HG03097 (cell line): Measurements from ENCODE around the gene CACNA1D.
A peak's percentile ranks its signal among the peaks of the same experiment; 100 is the strongest.
"Not testable (repeated sequence)": the region's sequence is repeated elsewhere in the genome, so short reads cannot be mapped to it uniquely, and the experiment has no call there.

Experiments used
- ATAC-seq: cut with Tn5 transposase; IDR thresholded peaks from one replicate; pipeline ENCODE4 v1.9.1; 2021; ENCODE audit not compliant: unreplicated experiment, low FRiP score

The CACNA1D gene

DNA sequence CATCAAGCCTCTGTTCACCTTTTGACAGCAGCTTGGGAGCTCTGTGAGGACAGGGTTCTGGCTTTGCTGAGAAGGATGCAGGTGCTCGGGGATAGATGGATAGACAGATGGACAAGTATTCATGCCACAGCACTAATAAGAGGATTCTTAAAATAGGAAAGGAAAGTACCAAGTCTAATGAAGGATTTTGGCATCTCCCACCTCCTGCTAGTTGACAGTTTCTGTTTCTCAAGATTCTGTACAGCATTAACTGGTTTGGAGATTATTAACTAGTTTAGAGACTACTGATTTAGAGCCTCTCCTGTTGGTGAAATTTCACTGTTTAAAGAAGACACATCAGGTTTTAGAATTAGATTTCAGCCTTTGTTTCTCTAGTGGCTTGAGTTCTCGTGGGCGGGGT is 152.3 kb downstream of the CACNA1D start:
- peak; percentile 74 for ATAC-seq

DNA sequence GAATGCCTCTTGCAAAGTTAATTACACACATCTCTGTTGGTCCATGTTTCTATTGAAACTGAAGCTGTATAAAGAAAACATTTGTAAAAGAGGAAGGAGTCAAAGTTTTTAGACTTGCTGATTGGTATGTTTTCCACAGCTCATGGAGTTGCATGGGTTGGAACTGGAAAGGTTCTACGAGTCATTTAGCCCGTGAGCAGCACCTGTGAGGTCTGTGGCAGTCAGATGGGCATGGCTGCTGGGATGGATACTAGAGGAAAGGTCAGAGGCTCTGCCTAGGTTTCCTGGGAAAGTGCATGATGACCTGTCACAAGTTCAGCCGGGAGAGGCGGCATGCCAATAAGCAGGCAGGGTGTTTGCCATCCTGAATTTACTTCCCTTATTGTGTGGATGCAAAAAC is 155.4 kb downstream of the CACNA1D start:
- no peak for ATAC-seq

DNA sequence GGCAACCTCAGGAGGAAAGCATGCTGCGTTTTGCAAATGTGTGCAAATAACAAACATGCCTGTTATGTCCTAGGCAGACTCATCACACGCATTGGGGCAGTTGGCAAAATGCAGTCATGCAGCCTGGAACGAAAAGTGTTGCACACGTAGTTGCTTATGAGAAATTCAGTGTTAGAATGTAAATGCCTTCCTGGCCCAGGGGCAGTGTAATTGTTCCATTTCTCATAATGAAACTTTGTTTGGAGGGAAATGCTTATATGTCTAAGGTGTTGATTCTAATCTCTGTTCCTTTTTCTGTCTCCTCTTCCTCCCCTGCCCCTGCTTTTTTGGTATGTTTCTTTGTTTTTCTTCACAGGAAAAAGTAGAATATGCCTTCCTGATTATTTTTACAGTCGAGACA is 156.0 kb downstream of the CACNA1D start:
- ATAC-seq, result peak; percentile 44

DNA sequence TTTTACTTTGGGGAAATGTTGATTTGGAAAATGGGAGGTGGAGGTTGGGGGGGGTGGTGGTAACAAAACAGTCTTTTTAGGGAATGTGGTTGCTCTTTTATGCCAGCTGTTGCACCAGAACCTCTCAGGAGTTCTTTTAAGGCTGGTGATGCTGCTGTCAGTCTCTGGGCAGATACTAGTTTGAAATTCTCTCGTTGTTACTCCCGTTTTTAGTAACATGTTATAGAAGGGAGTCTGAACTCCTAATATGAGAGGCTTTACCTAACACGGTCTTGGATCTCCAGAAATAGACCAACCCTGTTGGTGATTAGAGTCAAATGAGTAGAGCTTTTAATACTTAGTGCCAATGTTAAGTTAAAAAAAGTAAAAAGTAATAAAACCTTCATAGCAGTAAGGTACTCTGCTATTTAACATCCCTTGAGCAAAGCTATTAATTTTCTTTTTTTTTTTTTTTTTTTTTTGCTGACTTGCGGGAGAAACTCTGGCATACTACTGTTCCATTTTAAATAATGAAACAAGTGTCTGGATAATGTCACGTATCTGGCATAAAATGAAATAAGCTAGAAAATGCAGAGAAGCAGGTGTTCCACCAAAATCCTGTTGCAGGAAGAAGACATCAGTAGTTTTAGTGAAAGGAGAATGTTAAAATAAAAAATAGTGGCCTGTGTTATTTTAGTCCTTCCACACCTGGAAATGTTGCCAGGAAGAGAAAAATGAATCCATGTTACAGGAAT is 156.7 kb downstream of the CACNA1D start:
- ATAC-seq, result no peak

DNA sequence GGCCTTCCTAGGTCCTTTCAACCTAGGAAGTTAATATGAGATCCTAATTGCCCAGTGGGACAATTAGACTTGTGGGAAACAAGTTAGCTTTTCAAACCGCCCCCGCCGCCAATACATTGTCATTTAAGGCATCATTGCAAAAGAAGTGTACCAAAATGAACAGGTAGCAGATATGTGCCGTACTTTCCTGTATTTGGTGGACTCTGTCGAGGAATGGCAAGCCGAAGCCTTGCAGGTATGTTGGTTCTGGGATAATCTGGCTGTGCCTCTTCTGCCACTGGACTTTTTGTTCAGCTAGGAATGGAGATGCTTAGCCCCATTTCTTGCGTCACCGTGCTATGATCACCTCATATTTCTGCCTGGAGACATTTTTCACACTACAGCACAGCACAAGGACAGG is 157.5 kb downstream of the CACNA1D start:
- ATAC-seq, result no peak

DNA sequence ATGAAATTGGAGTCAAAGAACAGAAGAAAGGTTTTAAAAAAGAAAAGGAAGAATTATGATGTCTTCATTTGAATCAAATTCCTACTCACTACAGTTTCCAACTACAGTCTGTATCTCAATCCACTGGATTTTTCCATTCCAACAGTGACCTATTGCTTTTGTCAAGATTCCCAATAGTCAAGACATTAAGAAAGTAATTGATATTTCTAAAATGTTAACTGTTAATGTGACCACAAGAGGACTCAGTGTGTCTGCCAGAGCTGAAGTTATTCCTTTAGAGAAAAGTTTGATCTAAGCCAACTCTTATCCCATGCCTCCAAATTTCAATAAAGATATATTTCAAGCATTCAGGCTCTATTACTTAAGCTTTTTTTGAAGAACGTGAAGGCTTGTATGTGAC is 163.2 kb downstream of the CACNA1D start:
- ATAC-seq, result no peak

DNA sequence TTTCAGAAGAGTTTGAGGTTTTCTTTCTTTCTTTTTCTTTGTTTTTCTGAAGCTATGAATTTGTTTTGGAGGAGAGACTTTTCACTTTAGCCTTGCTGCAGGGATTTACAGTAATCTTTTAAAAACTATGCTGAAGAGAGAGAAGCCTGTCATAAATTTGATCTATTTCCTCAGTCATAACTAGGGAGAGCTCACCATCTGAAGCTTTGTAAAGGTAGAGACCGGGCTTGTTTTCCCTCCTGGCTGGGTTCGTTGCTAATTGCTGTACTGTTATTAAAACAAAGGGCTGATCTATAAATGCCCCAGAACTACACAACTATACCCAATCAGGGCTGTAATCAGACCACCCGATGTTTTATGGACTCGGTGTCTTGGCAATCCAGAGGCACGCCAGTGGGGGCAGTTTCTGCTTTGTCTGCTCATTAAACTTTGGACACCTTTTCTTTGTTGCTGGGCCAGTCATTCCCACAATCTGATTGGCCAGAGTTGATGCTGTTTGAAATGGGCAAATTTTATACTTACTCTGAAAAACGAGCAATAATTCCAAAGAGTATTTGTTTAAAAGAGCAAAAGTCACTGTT is 164.3 kb downstream of the CACNA1D start:
- no peak for ATAC-seq

DNA sequence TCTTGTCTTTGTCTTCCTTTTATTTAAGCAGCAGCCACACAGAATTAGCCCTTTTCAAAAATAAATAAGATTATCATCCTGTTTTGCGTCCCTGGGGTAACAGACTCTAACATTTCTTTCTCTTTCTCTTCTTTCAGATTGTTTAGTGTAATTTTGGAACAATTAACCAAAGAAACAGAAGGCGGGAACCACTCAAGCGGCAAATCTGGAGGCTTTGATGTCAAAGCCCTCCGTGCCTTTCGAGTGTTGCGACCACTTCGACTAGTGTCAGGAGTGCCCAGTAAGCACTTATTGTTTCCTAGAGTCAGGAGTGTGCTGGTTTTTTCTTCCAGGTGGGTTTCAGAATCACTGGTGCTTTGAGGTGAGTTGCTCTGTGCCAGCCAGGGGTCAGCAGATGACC is 165.6 kb downstream of the CACNA1D start:
- ATAC-seq, result no peak

DNA sequence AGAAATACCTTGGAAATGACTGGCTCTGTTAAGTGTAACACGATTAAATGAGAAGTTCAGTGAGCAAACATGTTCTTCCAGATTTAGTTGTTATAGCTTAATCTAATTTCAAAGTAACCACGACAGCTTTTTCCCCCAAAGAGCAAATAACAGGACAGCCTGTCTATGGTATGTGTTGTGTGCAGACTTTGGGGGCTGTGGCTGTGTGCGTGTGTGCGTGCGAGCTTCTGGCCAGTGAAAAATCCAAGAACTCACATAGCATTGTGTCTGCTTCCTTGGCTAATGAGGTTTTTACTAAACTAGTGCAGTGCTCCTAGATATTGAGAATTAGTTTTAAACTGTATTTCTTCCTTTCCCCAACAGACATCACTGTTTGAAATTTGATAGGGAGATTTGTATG is 167.1 kb downstream of the CACNA1D start:
- no peak for ATAC-seq

DNA sequence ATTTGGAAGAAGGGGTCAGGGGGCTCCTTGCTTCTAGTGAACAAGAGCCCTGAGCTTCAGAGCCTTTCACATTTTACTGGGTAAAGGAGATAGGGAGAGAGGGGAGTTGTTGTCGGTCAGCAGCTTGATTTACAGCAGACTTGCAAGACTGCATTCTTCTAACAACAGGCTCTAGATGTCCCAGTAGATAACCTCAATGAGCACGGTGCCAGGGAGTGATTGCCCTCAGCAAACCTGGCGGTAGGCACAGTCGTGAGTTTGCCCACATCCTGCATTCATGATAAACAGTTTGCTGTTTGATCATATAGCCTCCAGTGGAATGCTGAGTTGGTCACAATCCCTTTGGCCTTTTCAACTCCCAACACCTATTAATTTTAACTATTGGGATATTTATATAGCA is 170.4 kb downstream of the CACNA1D start:
- ATAC-seq, result not testable (repeated sequence)

DNA sequence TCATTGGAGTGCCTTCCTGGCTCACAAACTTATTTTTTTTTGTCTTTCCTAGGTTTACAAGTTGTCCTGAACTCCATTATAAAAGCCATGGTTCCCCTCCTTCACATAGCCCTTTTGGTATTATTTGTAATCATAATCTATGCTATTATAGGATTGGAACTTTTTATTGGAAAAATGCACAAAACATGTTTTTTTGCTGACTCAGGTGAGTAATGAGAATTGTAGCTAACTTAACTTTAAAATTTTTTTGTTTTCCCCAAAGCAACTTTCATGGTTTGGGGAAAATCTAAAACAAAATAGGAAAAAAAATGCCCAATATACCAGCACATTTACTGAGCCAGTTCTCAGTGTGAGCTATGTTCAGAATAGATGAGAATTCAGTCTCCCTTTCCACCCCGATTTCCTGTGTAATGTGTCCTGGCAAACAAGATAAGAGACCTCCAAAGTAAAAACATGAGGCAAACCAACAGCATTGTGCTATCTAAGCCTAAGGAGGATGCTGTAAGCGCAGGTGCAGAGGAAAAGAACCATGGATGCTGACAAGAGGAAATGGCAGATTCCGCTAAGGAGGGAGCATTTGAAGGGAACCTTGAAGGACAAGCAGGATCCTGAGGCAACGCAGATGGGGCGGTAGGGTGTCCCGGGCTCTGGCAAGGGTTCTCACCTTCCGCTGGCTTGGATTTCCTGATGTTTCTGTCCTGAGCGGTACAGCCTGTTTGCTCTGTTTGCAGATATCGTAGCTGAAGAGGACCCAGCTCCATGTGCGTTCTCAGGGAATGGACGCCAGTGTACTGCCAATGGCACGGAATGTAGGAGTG is 171.4 kb downstream of the CACNA1D start:
- no peak for ATAC-seq

DNA sequence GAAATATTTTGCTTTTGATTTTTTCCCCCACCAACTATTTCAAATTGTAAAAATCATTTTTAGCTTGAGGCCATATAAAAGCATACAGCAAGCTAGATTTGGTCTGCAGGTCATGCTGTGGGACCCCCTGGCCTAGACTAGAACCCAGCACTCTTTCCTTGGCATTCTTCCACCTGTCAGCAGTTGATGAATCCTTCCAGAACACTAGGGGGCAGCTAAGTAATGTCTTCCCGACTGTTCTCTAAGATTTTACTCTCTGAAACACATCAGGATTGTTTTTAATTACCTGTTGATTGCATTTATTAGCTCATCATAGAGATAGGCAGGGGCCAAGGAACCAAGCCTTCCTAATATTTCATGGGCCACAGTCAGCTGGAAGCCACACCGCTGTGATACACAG is 174.5 kb downstream of the CACNA1D start:
- ATAC-seq, result no peak

DNA sequence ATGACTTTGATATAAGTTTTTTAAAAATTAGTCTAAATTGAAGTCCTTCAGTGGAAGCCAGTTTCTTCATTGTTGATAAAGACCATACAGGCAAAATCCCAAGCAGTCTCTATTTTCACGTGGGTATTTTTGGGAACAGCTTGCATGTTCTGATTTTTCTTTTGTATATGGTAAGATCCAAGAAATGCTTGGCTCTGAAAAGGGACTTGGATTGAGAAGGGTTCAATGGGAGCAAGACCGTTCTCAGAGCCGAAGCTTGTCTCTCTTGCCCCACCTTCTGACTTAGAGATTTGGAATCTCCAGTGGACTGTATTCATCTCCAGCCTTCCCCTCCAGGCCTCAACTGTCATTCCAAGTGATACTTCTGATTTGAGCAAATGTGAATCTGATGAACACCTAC is 176.3 kb downstream of the CACNA1D start:
- no peak for ATAC-seq

DNA sequence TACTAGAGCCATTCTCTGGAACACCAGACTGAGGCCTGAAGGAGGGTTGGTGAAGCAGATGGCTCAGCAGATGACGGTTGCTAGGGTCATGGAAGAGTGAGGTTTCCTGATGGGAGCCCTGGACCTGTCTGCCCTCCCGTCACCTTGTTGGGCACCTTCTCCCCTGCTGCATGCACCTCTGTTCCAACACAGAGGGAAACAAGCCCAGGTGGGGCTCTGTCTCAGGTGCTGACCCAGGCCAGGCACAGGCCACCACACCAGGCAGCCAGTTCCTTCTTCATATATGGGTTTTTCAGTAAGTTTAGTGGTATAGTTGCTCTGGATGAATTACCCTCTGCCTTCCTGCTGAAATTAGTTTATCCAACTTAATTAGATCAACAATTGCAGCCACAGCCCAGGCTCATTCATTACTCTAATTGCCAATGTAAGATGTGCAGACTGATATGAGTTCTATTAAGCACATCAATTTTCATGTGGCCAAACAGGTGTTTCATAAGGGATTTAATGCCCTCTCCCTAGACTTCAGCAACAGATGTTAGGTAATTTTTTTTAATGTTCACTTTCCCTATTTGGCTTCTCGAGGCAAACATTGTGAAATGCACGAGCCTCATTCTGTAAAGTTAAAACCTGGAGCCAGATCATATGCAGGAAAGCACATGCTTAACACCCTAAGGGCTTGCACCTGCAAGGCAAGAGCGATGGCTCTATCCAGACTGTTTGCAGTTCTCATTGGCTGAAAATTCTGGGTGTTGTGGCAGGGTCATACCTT is 177.0 kb downstream of the CACNA1D start:
- no peak for ATAC-seq

DNA sequence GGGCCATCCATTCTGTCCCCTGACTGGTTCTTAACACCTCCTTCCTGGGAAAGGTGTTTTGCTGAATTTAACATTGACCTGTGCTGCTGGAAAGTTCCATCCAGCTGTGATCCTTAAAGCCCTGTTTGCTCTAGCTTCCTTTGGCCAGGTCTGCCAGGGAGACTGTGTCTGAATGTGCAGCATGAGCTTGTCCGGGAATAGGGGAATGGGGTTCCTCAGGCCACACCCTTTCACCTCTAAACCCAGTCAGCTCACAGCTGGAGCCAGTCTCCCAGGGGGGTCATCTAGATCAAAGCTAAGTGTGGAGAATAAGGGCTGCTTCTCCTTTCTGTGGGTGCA is 177.5 kb downstream of the CACNA1D start:
- no peak for ATAC-seq

DNA sequence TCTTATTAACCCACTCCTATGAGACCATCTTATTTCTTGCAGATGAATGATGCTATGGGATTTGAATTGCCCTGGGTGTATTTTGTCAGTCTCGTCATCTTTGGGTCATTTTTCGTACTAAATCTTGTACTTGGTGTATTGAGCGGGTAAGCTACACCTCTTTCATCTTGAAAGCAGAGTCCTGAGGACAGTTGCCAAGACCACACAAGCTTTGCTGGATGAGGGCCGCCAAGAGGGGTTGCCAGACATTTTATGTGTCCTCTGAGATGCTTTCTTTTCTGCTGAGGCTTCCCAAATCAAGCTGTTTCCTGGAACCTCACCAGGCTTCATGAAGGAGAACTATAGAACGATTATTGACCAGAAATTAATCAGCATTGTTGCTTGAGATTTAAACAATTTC is 178.6 kb downstream of the CACNA1D start:
- ATAC-seq, result no peak

DNA sequence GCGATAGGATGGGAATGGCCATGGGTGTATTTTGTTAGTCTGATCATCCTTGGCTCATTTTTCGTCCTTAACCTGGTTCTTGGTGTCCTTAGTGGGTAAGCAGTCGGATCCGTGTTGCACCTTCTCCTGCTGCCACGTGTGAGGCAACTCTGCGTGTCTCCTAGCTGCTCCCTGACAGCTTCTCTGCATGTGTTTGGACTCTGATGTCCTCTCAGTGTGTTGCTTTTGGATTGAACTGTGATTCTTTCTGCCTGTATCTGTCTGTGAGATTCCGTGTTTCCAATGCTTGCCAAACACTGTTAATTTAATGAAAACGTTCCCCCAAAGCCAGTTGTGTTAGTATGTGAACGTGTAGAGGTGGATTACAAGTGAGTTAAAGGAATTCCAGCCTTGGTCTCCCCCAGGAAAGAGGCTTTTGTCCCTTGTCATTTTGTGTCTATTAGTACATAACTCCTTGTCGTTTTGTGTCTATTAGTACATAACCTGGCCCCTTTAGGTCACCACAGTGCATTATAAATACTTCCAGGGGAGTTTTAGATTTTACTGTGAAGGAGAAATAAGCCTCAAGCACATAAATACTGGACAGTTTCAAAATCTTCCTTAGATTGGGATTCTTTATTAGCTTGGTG is 179.4 kb downstream of the CACNA1D start:
- no peak for ATAC-seq

DNA sequence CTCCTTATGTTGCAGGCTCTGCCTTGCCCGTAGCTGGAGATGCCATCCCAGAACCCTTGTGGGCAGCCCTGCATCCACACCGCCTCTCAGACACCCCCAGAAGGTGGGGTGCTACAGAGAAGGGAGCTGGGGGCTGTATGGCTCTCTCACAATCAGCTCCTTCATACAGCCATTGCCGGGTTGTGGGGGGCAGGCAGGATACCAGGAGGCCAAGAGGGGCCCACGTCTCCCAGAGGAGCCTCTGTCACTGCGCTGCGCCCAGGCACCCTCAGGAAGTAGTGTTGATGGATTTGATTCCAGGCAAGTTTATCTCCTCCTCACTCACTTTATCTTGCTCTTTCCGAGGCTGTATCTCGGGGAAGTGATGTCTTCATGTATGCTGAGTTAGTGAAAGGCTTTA is 180.2 kb downstream of the CACNA1D start:
- ATAC-seq, result no peak

DNA sequence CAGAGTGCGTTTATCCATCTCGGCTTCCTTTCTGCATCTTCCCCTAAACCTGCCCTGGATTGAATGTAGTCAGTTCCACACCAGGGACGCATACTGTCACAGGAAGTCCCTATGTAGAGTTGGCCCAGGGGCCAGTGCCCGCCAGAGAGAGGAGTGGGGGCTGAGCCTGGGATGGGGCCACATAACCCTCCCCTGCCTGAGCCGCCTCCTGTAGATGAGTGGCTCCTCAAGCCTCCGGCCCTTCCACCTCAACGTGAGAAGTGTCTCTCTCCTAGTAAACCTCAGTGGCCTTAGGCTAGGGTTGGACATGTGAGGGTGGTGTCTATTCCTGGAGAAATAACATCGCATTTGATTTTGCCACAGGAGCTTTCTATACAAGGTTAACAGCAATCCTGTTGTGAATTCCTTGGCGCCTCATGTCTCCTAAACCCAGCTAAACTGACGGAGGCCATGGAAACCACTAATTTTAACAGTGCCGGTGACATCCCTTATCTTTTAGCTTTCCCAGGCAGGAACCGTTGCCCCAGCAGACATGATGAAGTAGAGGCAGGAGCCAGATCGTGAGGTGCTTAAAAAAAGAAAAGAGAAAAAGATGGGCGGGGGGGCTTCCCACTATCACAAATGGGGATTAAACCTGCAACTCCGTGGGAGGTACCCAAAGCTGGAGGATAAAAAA is 180.7 kb downstream of the CACNA1D start:
- no peak for ATAC-seq

DNA sequence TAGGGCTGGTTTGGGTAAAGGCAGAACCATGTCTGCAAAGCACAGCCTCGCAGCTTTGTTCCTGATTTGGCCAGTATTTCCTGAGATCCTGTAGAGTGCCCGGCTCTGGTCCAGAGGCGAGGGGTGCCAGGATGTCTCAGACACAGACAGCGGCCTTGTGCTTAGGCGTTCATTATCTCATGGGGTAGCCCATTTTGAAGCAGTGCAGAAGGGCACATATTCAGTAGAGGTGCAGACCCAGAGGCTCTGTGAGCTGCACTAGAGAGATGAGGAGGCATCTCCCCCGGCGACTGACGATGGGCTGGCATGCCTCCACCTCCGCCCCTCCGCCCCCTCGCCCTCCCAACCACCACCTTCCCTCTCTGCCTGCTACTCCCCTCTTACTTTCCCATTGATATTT is 181.5 kb downstream of the CACNA1D start:
- ATAC-seq, result no peak
